ENCODE data around the gene SEMA4D.

GRCh38 chr9:89352451-89352850 is 145.5 kb downstream of the SEMA4D start:
- TF ChIP-seq BRD9 (IDR thresholded peaks at IDR 0.05; ENCODE audit: low read depth, partially characterized antibody) (no peak), MAZ (CRISPR knock-in tag; conservative IDR thresholded peaks at IDR 0.05 in 1 of 2, IDR thresholded peaks at IDR 0.05 in 1 of 2) (no peak), GATA2 (CRISPR knock-in tag; IDR thresholded peaks at IDR 0.05) (no peak), LEF1 (IDR thresholded peaks at IDR 0.05) (no peak), ZBTB7A (IDR thresholded peaks at IDR 0.05; ENCODE audit: borderline replicate concordance, control insufficient read depth, low read depth, low read length) (no peak), FOXK2 (conservative IDR thresholded peaks at IDR 0.05 in 1 of 2, IDR thresholded peaks at IDR 0.05 in 1 of 2; ENCODE audit: low read depth in 2 of 2) (no peak)

Measured in K562 (cell line).